ENCODE results near the gene NABP1.

Gene NABP1

GRCh38 chr2:191701029-191701428, 23.1 kb downstream of the NABP1 start:
- no peak overlapping the region for H3K4me3 ChIP-seq (ENCODE audit: low read length)
- TF ChIP-seq ZNF274 (IDR thresholded peaks at IDR 0.05; ENCODE audit: low read depth, low read length), result no peak

- TF ChIP-seq ZNF274 (IDR thresholded peaks at IDR 0.05; ENCODE audit: low read depth, low read length), result no peak
- no peak overlapping the region for H3K4me3 ChIP-seq (ENCODE audit: low read length)
Measured at GRCh38 chr2:191701696-191702095, 23.8 kb downstream of the NABP1 start.

GRCh38 chr2:191703079-191703725, 25.3 kb downstream of the NABP1 start:
- no peak for TF ChIP-seq ZNF274 (IDR thresholded peaks at IDR 0.05; ENCODE audit: low read depth, low read length)
- no peak overlapping the region for H3K4me3 ChIP-seq (ENCODE audit: low read length)

DNA sequence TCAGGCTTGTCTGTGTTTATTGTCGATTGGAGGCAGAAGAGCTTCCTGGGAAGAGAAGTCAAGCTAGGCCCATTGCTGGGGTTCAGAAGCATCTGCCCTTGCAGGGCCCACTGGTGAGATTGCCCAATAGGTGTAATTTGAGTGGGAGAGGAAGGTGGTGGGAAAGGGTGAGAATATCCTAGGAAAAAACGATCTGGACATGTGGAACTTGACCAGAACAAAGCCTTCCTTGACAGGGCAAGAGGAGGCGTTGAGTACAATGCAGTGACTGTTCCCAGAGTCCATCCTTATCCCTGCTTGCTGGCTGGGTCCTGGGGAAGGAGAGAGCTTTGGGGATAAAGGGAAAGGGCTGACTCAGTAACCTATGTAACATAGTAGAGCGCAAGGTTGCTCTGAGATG, 27.1 kb downstream of the NABP1 start:
- no peak overlapping the region for H3K4me3 ChIP-seq (ENCODE audit: low read length)
- no peak for TF ChIP-seq ZNF274 (IDR thresholded peaks at IDR 0.05; ENCODE audit: low read depth, low read length)

DNA sequence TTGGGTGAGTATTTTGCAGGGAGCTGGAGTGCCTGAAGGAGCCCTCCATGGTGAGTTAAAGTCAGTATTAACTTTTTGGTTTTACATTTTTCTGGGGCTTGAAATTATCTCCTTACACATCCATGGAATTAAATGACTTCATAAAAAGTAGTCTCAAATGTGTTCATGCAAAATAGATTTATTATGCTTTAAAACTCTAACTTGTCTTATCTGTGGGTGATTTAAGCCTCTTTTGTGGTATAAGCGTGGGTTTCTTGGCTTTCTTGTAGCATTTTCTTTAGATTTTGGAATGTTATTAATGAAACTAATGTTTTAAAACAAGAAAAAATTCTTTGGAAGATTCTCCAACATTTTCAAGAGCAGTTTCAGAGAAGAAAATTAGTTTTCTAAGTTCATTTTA, 27.8 kb downstream of the NABP1 start:
- H3K4me3 ChIP-seq (ENCODE audit: low read length), result no peak overlapping the region
- TF ChIP-seq ZNF274 (IDR thresholded peaks at IDR 0.05; ENCODE audit: low read depth, low read length), result no peak

DNA sequence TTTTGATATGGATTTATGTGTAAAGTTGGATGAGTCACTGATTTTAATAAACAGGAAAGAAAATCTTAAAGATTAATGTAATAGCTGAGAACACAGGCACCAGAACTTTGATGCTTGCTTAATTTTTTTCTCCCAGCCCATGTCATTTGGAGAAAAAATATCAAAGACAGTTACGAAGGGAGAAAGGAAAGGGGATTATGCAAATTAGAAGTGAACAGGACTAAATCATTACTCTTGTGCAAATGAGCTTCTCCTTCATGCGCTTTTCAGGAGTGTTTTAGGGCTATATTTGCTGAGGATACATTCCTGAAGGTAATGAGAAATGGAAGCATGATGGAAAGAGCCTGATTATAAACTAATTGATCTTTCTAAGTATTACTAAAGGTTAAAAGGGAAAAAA, 28.9 kb downstream of the NABP1 start:
- H3K4me3 ChIP-seq (ENCODE audit: low read length), result no peak overlapping the region
- TF ChIP-seq ZNF274 (IDR thresholded peaks at IDR 0.05; ENCODE audit: low read depth, low read length), result no peak

- no peak overlapping the region for H3K4me3 ChIP-seq (ENCODE audit: low read length)
- TF ChIP-seq ZNF274 (IDR thresholded peaks at IDR 0.05; ENCODE audit: low read depth, low read length), result no peak
Measured at GRCh38 chr2:191707542-191707941, 29.6 kb downstream of the NABP1 start.

DNA sequence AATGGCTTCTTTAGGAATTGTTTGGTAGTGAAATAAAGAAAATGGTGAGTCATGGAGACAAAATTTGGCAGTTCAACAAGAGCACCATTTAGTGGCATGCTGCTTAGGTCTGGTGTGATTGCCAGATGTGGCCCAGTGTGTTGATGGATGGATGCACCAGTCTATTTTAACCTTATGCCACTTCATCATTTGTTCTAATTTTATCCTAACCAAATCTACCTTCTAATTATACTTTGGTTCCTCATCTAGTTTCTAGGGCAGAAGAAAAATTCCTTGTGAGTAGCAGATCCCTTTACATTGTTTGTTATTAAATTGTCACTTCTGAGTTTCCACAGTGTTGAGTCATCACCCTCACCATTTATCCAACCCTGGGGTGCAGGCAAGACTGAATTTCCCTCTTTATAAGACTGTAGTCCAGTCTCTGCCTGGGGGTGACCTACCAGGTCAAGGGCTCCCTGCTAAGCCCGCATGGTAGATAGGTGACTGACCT, 32.5 kb downstream of the NABP1 start:
- no peak overlapping the region for H3K4me3 ChIP-seq (ENCODE audit: low read length)
- TF ChIP-seq ZNF274 (IDR thresholded peaks at IDR 0.05; ENCODE audit: low read depth, low read length), result no peak

GRCh38 chr2:191711621-191712020, 33.7 kb downstream of the NABP1 start:
- H3K4me3 ChIP-seq (ENCODE audit: low read length), result no peak overlapping the region
- no peak for TF ChIP-seq ZNF274 (IDR thresholded peaks at IDR 0.05; ENCODE audit: low read depth, low read length)

DNA sequence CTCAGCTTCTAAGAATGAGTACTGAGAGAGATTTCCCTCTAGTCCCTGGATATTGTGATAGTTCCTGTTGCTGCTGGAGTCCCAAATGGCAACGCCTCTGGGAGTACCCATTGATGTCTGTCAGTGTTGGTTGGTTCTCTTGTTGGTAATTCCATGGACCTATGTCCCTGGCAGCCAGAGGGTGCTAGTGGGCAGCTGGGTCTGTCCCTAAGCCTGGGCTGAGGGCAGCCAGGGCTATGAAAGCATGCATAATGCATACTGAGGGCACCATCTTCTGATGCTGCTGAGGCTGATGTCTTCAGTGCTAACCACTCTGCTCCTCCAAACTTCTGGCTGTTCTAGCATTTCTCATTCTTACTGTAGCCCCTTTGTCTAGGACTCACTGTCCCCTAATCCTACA, 35.9 kb downstream of the NABP1 start:
- H3K4me3 ChIP-seq (ENCODE audit: low read length), result no peak overlapping the region
- TF ChIP-seq ZNF274 (IDR thresholded peaks at IDR 0.05; ENCODE audit: low read depth, low read length), result no peak

GRCh38 chr2:191714925-191715324, 37.0 kb downstream of the NABP1 start:
- H3K4me3 ChIP-seq (ENCODE audit: low read length), result no peak overlapping the region
- no peak for TF ChIP-seq ZNF274 (IDR thresholded peaks at IDR 0.05; ENCODE audit: low read depth, low read length)

- H3K4me3 ChIP-seq (ENCODE audit: low read length), result no peak overlapping the region
- TF ChIP-seq ZNF274 (IDR thresholded peaks at IDR 0.05; ENCODE audit: low read depth, low read length), result no peak
Measured at GRCh38 chr2:191715471-191715870, 37.5 kb downstream of the NABP1 start.

GRCh38 chr2:191719261-191719660, 41.3 kb downstream of the NABP1 start:
- no peak overlapping the region for H3K4me3 ChIP-seq (ENCODE audit: low read length)
- TF ChIP-seq ZNF274 (IDR thresholded peaks at IDR 0.05; ENCODE audit: low read depth, low read length), result no peak

- TF ChIP-seq ZNF274 (IDR thresholded peaks at IDR 0.05; ENCODE audit: low read depth, low read length), result no peak
- H3K4me3 ChIP-seq (ENCODE audit: low read length), result no peak overlapping the region
Measured at GRCh38 chr2:191719938-191720337, 42.0 kb downstream of the NABP1 start.

DNA sequence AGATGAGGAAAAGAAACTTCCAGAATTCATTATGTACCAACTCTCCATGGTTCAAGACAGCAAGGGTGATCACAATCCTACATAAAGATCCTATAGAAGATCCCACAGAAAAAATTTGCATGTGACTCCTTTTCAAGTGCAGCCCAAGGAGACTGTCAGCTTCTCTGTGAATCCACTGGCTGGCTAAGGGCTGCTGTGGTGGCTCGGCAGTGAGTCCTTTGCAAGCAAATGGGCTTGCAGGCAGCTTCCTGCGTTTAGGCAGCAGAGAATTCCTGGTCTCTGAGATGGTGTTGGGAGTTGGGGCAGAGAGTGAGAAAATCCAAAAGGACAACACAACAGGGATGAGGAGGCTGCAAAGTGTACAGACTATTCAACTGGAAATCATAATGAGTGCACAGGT, 43.4 kb downstream of the NABP1 start:
- H3K4me3 ChIP-seq (ENCODE audit: low read length), result no peak overlapping the region
- TF ChIP-seq ZNF274 (IDR thresholded peaks at IDR 0.05; ENCODE audit: low read depth, low read length), result no peak

GRCh38 chr2:191724015-191724414, 46.1 kb downstream of the NABP1 start:
- H3K4me3 ChIP-seq (ENCODE audit: low read length), result no peak overlapping the region
- no peak for TF ChIP-seq ZNF274 (IDR thresholded peaks at IDR 0.05; ENCODE audit: low read depth, low read length)
